GM19238 (cell line): ENCODE results near the gene CCDC141.

Source experiments
- DNase-seq: peaks from one replicate; pipeline ENCODE4 v3.0.0; 2011; ENCODE audit warnings: low spot score; ENCODE audit not compliant: insufficient read length

The CCDC141 gene

GRCh38 chr2:178829299-178829960, 220.5 kb downstream of the CCDC141 start:
- DNase-seq: no peak

GRCh38 chr2:178828486-178828881, 221.5 kb downstream of the CCDC141 start:
- no peak for DNase-seq

- no peak for DNase-seq
Observed at GRCh38 chr2:178827739-178828485, 222.0 kb downstream of the CCDC141 start.

- DNase-seq: no peak
Observed at GRCh38 chr2:178827111-178827510, 222.8 kb downstream of the CCDC141 start.

- no peak for DNase-seq
Observed at GRCh38 chr2:178825183-178825582, 224.8 kb downstream of the CCDC141 start.

- DNase-seq: no peak
Observed at GRCh38 chr2:178824181-178824580, 225.8 kb downstream of the CCDC141 start.

GRCh38 chr2:178819992-178820391, 229.9 kb downstream of the CCDC141 start:
- DNase-seq: peak; percentile 8

GRCh38 chr2:178819147-178819875, 230.6 kb downstream of the CCDC141 start:
- DNase-seq: no peak

GRCh38 chr2:178811901-178812300, 238.0 kb downstream of the CCDC141 start:
- no peak for DNase-seq

GRCh38 chr2:178811045-178811444, 238.9 kb downstream of the CCDC141 start:
- no peak for DNase-seq

- DNase-seq: no peak
Observed at GRCh38 chr2:178810422-178810821, 239.5 kb downstream of the CCDC141 start.

GRCh38 chr2:178807227-178808008, 242.5 kb downstream of the CCDC141 start, which contains the start of gene TTN:
Gene TTN, minus strand, starts transcription at chr2:178807423. Its CDS starts 2,781 bp downstream, at chr2:178804642.
- no peak for DNase-seq

- DNase-seq: no peak
Observed at GRCh38 chr2:178806543-178806942, 243.4 kb downstream of the CCDC141 start.

GRCh38 chr2:178805457-178805856, 244.5 kb downstream of the CCDC141 start:
- no peak for DNase-seq

GRCh38 chr2:178804791-178805190, 245.1 kb downstream of the CCDC141 start:
- DNase-seq: no peak

- no peak for DNase-seq
Observed at GRCh38 chr2:178800510-178800909, 249.4 kb downstream of the CCDC141 start.

- no peak for DNase-seq
Observed at GRCh38 chr2:178799305-178799704, 250.6 kb downstream of the CCDC141 start.

GRCh38 chr2:178796079-178796677, 253.8 kb downstream of the CCDC141 start:
- no peak for DNase-seq

- DNase-seq: no peak
Observed at GRCh38 chr2:178787934-178788333, 262.0 kb downstream of the CCDC141 start.

- no peak for DNase-seq
Observed at GRCh38 chr2:178787155-178787554, 262.8 kb downstream of the CCDC141 start.

- DNase-seq: no peak
Observed at GRCh38 chr2:178783889-178784288, 266.0 kb downstream of the CCDC141 start.
